ENCODE data around the gene USP11.

USP11 gene

DNA sequence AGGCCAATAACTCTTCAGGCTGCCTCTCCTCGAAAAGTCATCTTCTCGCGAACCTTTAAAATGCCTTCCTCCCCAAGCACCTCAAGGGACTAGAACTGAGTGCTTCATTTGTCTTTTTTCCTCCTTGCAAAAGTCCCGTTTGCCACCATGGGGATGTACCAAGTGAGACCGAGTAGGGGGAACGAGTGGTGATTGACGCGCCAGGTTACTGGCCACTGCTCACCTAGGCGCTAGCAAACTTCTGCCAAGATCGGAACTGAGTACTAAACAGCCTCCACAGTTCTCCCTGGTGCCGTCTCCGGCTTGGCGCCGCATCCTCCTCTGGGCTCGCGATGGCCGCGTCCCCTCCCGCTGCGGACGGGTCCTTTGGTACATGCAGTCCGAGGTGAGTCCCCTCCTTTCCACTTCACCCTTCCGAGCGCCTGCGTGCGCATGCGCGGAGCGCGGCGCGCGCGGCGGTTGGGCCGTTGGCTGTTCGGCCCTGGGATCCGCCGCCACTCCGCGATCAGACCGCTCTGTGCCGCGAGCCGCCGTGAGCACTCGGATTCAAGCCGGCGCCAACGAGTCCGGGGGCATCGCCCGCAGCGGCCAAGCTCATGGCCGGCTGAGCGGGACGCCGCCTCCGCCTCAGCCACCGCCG, 14.4 kb upstream of the USP11 start, which contains the start of gene CDK16:
Gene CDK16 (plus strand): TSS at position 402 of the 640 bp plus-strand sequence. CDS start 4,877 bp downstream, outside the sequence.
- no peak for TF ChIP-seq CTCF (IDR thresholded peaks at IDR 0.05; ENCODE audit: low read depth, low read length)
- peak within 1 kb of the TSS; percentile 98 for H3K27ac ChIP-seq
- peaks cover 58% of the 10 kb centered on the region for H3K36me3 ChIP-seq
- DNase-seq: peak; percentile 82
- no peaks in the 10 kb centered on the region for H3K9me3 ChIP-seq (ENCODE audit: severe bottlenecking)
- H3K27me3 ChIP-seq (ENCODE audit: insufficient read depth, low read depth, severe bottlenecking): no peaks in the 10 kb centered on the region
- H3K4me3 ChIP-seq (ENCODE audit: low read depth, low read length): peak within 1 kb of the TSS; percentile 84

DNA sequence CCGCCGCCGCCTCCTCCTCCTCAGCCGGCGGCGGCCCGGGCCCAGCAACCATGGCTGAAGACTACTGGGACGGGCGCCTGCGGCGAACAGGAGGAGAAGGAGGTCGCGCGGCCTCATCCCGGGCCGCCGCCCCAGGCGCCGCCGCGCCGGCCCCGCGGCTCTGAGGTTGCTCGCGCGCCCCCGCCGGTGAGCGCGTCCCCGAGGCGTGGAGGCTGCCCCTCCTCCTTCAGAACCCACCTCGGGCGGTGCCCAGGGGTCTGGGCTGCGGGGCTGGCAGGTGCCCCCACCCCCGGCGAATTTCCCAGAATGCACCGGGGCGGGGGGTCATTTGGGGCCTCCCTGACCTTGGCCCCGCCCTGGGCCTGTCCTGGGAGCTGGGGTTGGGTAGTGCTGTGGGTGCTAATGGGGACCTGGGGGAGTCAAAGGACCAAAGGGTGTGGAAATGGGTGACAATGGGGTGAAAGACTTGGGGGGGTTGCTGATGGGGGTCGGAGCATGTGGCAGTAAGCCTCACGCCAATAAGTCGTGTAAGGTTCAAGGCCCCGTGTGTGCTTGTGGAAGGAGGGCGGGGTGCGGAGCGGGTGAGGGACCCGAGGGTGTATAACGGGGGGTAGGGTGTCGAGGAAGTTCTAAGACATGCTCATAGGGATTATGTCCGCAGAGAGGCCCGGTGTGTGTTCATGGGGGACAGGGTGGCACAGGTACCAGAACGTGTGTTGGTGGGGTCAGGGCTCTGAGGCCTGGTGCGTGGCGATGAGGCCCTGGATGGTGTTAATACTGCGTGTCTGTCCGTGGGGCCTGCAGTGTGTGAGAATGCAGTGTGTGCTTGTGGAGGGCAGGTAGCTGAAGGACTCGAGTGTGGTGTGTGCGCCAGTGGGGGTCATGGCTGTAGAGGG, 13.6 kb upstream of the USP11 start:
- Histone ChIP-seq H3K27ac (peak overlapping the region; percentile 98), H3K36me3 (peaks cover 58% of the 10 kb centered on the region), H3K9me3 (ENCODE audit: severe bottlenecking) (no peaks in the 10 kb centered on the region), H3K27me3 (ENCODE audit: insufficient read depth, low read depth, severe bottlenecking) (no peaks in the 10 kb centered on the region), H3K4me3 (ENCODE audit: low read depth, low read length) (peak overlapping the region; percentile 84)
- DNase-seq: peak; percentile 57
- TF ChIP-seq CTCF (IDR thresholded peaks at IDR 0.05; ENCODE audit: low read depth, low read length): no peak

DNA sequence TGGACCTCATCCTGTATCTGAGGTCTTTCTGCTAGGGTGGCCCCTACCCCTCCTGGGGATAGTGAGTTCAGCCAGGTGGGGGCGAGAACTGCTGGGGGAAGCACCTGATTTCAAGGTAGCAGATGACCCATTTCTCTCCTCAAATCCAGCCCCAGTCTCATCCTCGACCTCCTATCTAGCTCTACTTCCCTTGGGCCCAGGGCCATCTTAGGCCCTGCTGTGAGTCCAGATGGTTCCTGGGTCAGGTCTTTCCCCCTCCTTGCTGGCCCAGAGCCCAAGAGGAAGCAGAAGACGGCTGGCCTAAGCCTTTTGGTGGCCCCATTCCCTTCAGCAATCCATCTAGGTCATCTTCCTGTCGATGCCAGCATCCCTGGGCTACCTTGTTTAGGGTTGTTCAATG, 11.1 kb upstream of the USP11 start:
- no peaks in the 10 kb centered on the region for H3K9me3 ChIP-seq (ENCODE audit: severe bottlenecking)
- DNase-seq: no peak
- no peak for TF ChIP-seq CTCF (IDR thresholded peaks at IDR 0.05; ENCODE audit: low read depth, low read length)
- no peak overlapping the region for H3K4me3 ChIP-seq (ENCODE audit: low read depth, low read length)
- H3K27ac ChIP-seq: no peak overlapping the region
- H3K27me3 ChIP-seq (ENCODE audit: insufficient read depth, low read depth, severe bottlenecking): no peaks in the 10 kb centered on the region
- H3K36me3 ChIP-seq: peaks cover 58% of the 10 kb centered on the region

- Histone ChIP-seq H3K9me3 (ENCODE audit: severe bottlenecking) (no peaks in the 10 kb centered on the region), H3K27ac (no peak overlapping the region), H3K36me3 (peaks cover 69% of the 10 kb centered on the region), H3K4me3 (ENCODE audit: low read depth, low read length) (no peak overlapping the region), H3K27me3 (ENCODE audit: insufficient read depth, low read depth, severe bottlenecking) (no peaks in the 10 kb centered on the region)
- TF ChIP-seq CTCF (IDR thresholded peaks at IDR 0.05; ENCODE audit: low read depth, low read length): no peak
- DNase-seq: no peak
Measured at GRCh38 chrX:47222751-47223350, 10.0 kb upstream of the USP11 start.

DNA sequence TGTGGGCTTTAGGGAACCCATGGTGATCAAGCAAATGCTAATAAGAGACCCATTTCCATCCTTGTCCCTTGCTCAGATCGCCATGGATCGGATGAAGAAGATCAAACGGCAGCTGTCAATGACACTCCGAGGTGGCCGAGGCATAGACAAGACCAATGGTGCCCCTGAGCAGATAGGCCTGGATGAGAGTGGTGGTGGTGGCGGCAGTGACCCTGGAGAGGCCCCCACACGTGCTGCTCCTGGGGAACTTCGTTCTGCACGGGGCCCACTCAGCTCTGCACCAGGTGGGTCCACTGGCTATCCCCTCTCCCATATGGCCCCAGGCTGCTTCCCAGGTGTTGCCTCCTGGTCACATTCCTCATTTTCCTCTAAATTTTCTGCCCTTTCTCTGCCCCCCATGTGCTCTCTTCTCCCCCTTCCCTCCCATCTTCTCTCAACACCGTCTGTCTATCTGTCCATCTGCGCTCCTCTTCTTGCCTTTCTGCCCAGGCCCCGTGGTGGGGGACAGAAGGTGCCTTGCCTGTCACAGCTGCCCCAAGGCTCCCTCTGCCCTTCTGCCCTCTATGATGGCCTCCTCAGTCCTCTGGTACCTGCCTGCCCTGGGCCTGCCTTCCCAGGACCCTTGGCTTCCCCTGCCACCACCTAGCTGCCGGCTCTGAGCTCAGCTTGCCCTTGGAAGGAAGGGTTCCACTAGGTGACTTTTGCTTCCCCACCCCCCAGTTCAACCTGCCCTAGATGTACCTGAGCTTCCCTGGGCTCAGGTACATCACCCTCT, 9.1 kb upstream of the USP11 start:
- Histone ChIP-seq H3K9me3 (ENCODE audit: severe bottlenecking) (no peaks in the 10 kb centered on the region), H3K27ac (no peak overlapping the region), H3K27me3 (ENCODE audit: insufficient read depth, low read depth, severe bottlenecking) (no peaks in the 10 kb centered on the region), H3K4me3 (ENCODE audit: low read depth, low read length) (no peak overlapping the region), H3K36me3 (peaks cover 76% of the 10 kb centered on the region)
- no peak for DNase-seq
- TF ChIP-seq CTCF (IDR thresholded peaks at IDR 0.05; ENCODE audit: low read depth, low read length): no peak
